ENCODE measurements around the gene BNIP3.

Gene BNIP3

DNA sequence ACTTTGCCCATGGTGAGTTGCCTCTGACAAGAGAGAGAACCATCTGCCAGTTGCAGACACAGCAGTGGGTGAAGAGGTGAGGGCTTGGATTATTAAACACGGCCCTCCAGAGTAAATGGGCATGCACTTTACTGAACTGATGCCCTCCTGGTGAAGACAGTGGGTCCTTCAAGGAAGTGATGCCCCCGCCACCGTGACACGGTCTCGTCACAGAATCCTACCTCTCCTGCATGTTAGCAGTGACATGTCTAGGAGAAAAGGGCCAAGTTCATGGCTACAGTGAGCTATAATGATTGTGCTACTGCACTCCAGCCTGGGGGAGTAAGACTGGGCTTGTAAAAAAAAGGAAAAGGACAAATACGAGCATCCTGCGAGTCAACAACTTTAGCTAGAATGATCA lies 2.4 kb downstream of the BNIP3 start:
- 0 out of 2 replicates have a peak, but pooled peaks cover 4% of the 10 kb centered on the region for H3F3A ChIP-seq (ENCODE audit: insufficient read depth)
- H3K9ac ChIP-seq (ENCODE audit: low read length): no peak overlapping the region
- no peaks in the 10 kb centered on the region for H3K9me3 ChIP-seq (ENCODE audit: insufficient read depth, low read length)
- peak overlapping the region; percentile 80 for H3K4me2 ChIP-seq (ENCODE audit: low read depth, low read length, poor library complexity, severe bottlenecking)
- H3K36me3 ChIP-seq (ENCODE audit: low read length): no peaks in the 10 kb centered on the region
- H3K79me2 ChIP-seq (ENCODE audit: insufficient read depth, low read length): peaks cover 50% of the 10 kb centered on the region; the same call in 1 of the 2 replicates
- no peak overlapping the region for H2AFZ ChIP-seq (ENCODE audit: low read depth, low read length, severe bottlenecking)
- H3K27ac ChIP-seq (ENCODE audit: low read depth, low read length): no peak overlapping the region
- H3K9me2 ChIP-seq (replicated peaks; ENCODE audit: insufficient read depth, low read length): no peaks in the 10 kb centered on the region
- no peak for TF ChIP-seq EZH2phosphoT487 (conservative IDR thresholded peaks at IDR 0.05; ENCODE audit: low read length)
- TF ChIP-seq, protein P1, sequence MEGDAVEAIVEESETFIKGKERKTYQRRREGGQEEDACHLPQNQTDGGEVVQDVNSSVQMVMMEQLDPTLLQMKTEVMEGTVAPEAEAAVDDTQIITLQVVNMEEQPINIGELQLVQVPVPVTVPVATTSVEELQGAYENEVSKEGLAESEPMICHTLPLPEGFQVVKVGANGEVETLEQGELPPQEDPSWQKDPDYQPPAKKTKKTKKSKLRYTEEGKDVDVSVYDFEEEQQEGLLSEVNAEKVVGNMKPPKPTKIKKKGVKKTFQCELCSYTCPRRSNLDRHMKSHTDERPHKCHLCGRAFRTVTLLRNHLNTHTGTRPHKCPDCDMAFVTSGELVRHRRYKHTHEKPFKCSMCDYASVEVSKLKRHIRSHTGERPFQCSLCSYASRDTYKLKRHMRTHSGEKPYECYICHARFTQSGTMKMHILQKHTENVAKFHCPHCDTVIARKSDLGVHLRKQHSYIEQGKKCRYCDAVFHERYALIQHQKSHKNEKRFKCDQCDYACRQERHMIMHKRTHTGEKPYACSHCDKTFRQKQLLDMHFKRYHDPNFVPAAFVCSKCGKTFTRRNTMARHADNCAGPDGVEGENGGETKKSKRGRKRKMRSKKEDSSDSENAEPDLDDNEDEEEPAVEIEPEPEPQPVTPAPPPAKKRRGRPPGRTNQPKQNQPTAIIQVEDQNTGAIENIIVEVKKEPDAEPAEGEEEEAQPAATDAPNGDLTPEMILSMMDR (IDR thresholded peaks at IDR 0.05; ENCODE audit: insufficient read depth, low read length, poor library complexity, severe bottlenecking): no peak
- H4K20me1 ChIP-seq (ENCODE audit: low read depth, low read length): peaks cover 4% of the 10 kb centered on the region; the same call in 1 of the 2 replicates
- no peak overlapping the region for H3K4me3 ChIP-seq (ENCODE audit: insufficient read depth, low read length, poor library complexity, severe bottlenecking)
- H3K27me3 ChIP-seq (ENCODE audit: low read length): no peaks in the 10 kb centered on the region

DNA sequence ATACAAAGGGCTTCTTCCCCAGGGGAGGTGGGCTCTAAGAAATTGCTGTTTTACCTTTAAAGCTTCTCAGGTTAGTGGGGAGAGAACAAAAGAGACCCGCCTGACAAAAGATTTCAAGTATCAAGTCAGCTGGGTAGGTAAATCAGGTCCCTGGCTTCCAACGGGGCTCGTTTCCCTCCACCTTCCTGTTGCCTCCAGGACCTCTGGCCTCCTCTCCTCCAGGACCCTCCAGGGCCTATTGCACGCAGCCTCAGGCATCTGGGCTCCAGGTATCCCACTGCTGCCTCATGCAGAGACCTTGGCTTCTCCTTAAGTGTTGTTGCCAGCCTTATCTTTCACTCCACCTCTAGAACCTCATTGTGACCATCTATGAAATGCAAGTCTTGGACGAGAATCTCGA lies 2.9 kb downstream of the BNIP3 start:
- Histone ChIP-seq H3K9ac (ENCODE audit: low read length) (no peak overlapping the region), H3K4me2 (ENCODE audit: low read depth, low read length, poor library complexity, severe bottlenecking) (peak overlapping the region; percentile 25), H3K79me2 (ENCODE audit: insufficient read depth, low read length) (peaks cover 50% of the 10 kb centered on the region; the same call in 1 of the 2 replicates), H3K27me3 (ENCODE audit: low read length) (no peaks in the 10 kb centered on the region), H3K9me2 (replicated peaks; ENCODE audit: insufficient read depth, low read length) (no peaks in the 10 kb centered on the region), H2AFZ (ENCODE audit: low read depth, low read length, severe bottlenecking) (no peak overlapping the region), H4K20me1 (ENCODE audit: low read depth, low read length) (peaks cover 4% of the 10 kb centered on the region; the same call in 1 of the 2 replicates), H3F3A (ENCODE audit: insufficient read depth) (0 out of 2 replicates have a peak, but pooled peaks cover 4% of the 10 kb centered on the region), H3K36me3 (ENCODE audit: low read length) (no peaks in the 10 kb centered on the region), H3K27ac (ENCODE audit: low read depth, low read length) (no peak overlapping the region), H3K9me3 (ENCODE audit: insufficient read depth, low read length) (no peaks in the 10 kb centered on the region), H3K4me3 (ENCODE audit: insufficient read depth, low read length, poor library complexity, severe bottlenecking) (no peak overlapping the region)
- TF ChIP-seq EZH2phosphoT487 (conservative IDR thresholded peaks at IDR 0.05; ENCODE audit: low read length): no peak
- TF ChIP-seq, protein P1 (IDR thresholded peaks at IDR 0.05; ENCODE audit: insufficient read depth, low read length, poor library complexity, severe bottlenecking): no peak

DNA sequence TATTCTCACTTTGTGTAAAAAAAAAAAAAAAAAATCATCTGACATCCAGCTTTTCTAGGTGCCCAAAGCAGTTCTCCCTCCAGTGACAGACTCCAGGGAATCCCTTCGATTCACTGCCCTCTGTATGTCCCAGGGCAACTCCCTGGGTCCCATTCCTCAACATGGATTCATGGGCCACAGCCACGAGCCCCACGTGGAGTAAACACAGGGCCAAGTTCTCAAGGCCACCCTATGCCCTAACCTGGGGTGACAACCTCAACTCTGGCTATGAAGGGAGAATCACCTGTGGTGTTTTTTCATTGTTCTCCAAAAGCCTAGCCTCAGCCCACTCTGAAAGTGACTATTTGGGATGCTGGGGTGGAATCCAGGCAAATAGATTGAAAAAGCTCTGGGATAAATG lies 3.4 kb downstream of the BNIP3 start:
- Histone ChIP-seq H3F3A (ENCODE audit: insufficient read depth) (0 out of 2 replicates have a peak, but pooled peaks cover under 1% of the 10 kb centered on the region), H3K9me2 (replicated peaks; ENCODE audit: insufficient read depth, low read length) (no peaks in the 10 kb centered on the region), H3K27me3 (ENCODE audit: low read length) (no peaks in the 10 kb centered on the region), H3K9me3 (ENCODE audit: insufficient read depth, low read length) (no peaks in the 10 kb centered on the region), H3K79me2 (ENCODE audit: insufficient read depth, low read length) (peaks cover 50% of the 10 kb centered on the region; the same call in 1 of the 2 replicates), H2AFZ (ENCODE audit: low read depth, low read length, severe bottlenecking) (no peak overlapping the region), H3K4me3 (ENCODE audit: insufficient read depth, low read length, poor library complexity, severe bottlenecking) (no peak overlapping the region), H3K4me2 (ENCODE audit: low read depth, low read length, poor library complexity, severe bottlenecking) (peak overlapping the region; percentile 25), H3K36me3 (ENCODE audit: low read length) (no peaks in the 10 kb centered on the region), H4K20me1 (ENCODE audit: low read depth, low read length) (peaks cover 4% of the 10 kb centered on the region; the same call in 1 of the 2 replicates), H3K9ac (ENCODE audit: low read length) (no peak overlapping the region), H3K27ac (ENCODE audit: low read depth, low read length) (no peak overlapping the region)
- no peak for TF ChIP-seq EZH2phosphoT487 (conservative IDR thresholded peaks at IDR 0.05; ENCODE audit: low read length)
- TF ChIP-seq, protein P1 (IDR thresholded peaks at IDR 0.05; ENCODE audit: insufficient read depth, low read length, poor library complexity, severe bottlenecking): no peak
